Neural progenitor cell (in vitro differentiated cells): ENCODE data around the gene UVSSA.

Experiments used
- EZH2 ChIP-seq: fragments of 200-600 bp; sonication (generic); IDR thresholded peaks from 2 replicates; pipeline ENCODE4 v1.6.1; 2017; ENCODE audit warnings: antibody characterized with exemption, mild to moderate bottlenecking, moderate library complexity
- TF ChIP-seq, protein P1 (sequence below): fragments of 200-600 bp; sonication (generic); IDR thresholded peaks from 2 replicates; pipeline ENCODE4 v1.5.1; 2017; ENCODE audit warnings: antibody characterized with exemption, mild to moderate bottlenecking

GRCh38 chr4:1312821-1313640 lies 34.0 kb upstream of the UVSSA start:
- TF ChIP-seq, protein P1, sequence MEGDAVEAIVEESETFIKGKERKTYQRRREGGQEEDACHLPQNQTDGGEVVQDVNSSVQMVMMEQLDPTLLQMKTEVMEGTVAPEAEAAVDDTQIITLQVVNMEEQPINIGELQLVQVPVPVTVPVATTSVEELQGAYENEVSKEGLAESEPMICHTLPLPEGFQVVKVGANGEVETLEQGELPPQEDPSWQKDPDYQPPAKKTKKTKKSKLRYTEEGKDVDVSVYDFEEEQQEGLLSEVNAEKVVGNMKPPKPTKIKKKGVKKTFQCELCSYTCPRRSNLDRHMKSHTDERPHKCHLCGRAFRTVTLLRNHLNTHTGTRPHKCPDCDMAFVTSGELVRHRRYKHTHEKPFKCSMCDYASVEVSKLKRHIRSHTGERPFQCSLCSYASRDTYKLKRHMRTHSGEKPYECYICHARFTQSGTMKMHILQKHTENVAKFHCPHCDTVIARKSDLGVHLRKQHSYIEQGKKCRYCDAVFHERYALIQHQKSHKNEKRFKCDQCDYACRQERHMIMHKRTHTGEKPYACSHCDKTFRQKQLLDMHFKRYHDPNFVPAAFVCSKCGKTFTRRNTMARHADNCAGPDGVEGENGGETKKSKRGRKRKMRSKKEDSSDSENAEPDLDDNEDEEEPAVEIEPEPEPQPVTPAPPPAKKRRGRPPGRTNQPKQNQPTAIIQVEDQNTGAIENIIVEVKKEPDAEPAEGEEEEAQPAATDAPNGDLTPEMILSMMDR: no peak
- no peak for TF ChIP-seq EZH2
